GM12872 (cell line): ENCODE results near the gene CHST5.

Experiments used
- CTCF ChIP-seq: IDR thresholded peaks from 3 replicates; pipeline ENCODE4 v1.5.1; 2011; ENCODE audit warnings: low read depth, mild to moderate bottlenecking, low read length, moderate library complexity; ENCODE audit not compliant: insufficient read depth

Gene CHST5

GRCh38 chr16:75529959-75530358 lies 5.9 kb downstream of the CHST5 start:
- no peak for TF ChIP-seq CTCF

- no peak for TF ChIP-seq CTCF
These were observed 6.6 kb downstream of the CHST5 start for GRCh38 chr16:75529056-75529905.

- TF ChIP-seq CTCF, result no peak
These were observed 8.0 kb downstream of the CHST5 start for GRCh38 chr16:75527825-75528299.

GRCh38 chr16:75526032-75526790 lies 9.7 kb downstream of the CHST5 start:
- no peak for TF ChIP-seq CTCF

- TF ChIP-seq CTCF, result no peak
These were observed 16.7 kb downstream of the CHST5 start for GRCh38 chr16:75519175-75519574.

GRCh38 chr16:75514296-75514695 lies 21.6 kb downstream of the CHST5 start:
- TF ChIP-seq CTCF, result no peak

- no peak for TF ChIP-seq CTCF
These were observed 29.3 kb downstream of the CHST5 start for GRCh38 chr16:75506574-75506973.
